GM12891 (cell line): ENCODE data around the gene EBF3.

ENCODE experiments used
- DNase-seq: peaks from one replicate; pipeline ENCODE4 v3.0.0; 2011; ENCODE audit warnings: low spot score; ENCODE audit not compliant: insufficient read length
- FAIRE-seq: peaks from 2 replicates; lab custom pipeline; 2011; peaks lifted over from hg19 to GRCh38; lab: Jason Lieb, UNC
- PAX5 ChIP-seq: IDR thresholded peaks from 2 replicates; pipeline ENCODE4 v1.6.1; 2011; ENCODE audit warnings: low read length, moderate library complexity, mild to moderate bottlenecking; ENCODE audit not compliant: insufficient read depth, severe bottlenecking
- POLR2A ChIP-seq: IDR thresholded peaks from 2 replicates; pipeline ENCODE4 v1.6.1; 2011; ENCODE audit warnings: low read depth, low read length, control low read depth
- POLR2AphosphoS5 ChIP-seq: IDR thresholded peaks from 2 replicates; pipeline ENCODE4 v1.6.1; 2011; ENCODE audit warnings: low read depth, low read length, control low read depth
- POU2F2 ChIP-seq: IDR thresholded peaks from 2 replicates; pipeline ENCODE4 v1.6.1; 2011; ENCODE audit warnings: low read depth, mild to moderate bottlenecking, control low read depth, low read length, moderate library complexity
- SPI1 ChIP-seq: IDR thresholded peaks from 2 replicates; pipeline ENCODE4 v1.6.1; 2011; ENCODE audit warnings: low read depth, low read length, control low read depth
- TAF1 ChIP-seq: IDR thresholded peaks from 2 replicates; pipeline ENCODE4 v1.6.1; 2011; ENCODE audit warnings: low read depth, low read length, control low read depth

EBF3 gene

GRCh38 chr10:129893104-129894089 lies 70.7 kb downstream of the EBF3 start:
- no peak for FAIRE-seq
- TF ChIP-seq PAX5 (no peak), POLR2AphosphoS5 (no peak), POLR2A (no peak), POU2F2 (no peak), TAF1 (no peak), SPI1 (no peak)

DNA sequence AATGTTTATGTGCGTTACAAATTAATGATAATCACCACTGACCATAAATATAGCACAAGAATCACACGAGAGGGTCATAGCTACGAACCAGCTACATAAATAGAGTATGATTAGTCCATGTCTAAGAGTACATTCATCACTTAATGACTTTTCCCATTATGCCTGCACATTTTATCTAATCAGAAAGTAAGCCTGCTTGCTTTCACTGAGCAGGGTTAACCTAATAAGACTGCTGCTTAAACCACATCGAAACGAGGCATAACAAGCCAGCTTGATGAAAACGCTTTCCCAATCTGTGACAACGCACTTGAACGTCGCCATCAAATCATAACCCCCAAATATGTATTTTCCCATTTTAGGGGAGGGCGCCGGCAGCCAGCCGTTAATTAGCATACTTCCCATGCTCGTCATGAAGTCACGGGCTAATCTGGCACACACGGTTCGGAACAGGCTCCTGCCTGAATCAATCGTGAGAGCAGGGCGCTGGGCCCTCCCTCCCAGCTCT lies 71.5 kb downstream of the EBF3 start:
- no peak for FAIRE-seq
- DNase-seq, result no peak
- TF ChIP-seq PAX5 (no peak), POU2F2 (no peak), POLR2AphosphoS5 (no peak), SPI1 (no peak), POLR2A (no peak), TAF1 (no peak)

More at GRCh38 chr10:129893104-129894089, 70.7 kb downstream of the EBF3 start:
- DNase-seq, result no peak

- no peak for TF ChIP-seq PAX5
- no peak for TF ChIP-seq SPI1
- no peak for TF ChIP-seq TAF1
- no peak for TF ChIP-seq POU2F2
- no peak for TF ChIP-seq POLR2AphosphoS5
- TF ChIP-seq POLR2A, result no peak
- FAIRE-seq (no peak), DNase-seq (no peak)
Observed at GRCh38 chr10:129891806-129892205, 72.3 kb downstream of the EBF3 start.

DNA sequence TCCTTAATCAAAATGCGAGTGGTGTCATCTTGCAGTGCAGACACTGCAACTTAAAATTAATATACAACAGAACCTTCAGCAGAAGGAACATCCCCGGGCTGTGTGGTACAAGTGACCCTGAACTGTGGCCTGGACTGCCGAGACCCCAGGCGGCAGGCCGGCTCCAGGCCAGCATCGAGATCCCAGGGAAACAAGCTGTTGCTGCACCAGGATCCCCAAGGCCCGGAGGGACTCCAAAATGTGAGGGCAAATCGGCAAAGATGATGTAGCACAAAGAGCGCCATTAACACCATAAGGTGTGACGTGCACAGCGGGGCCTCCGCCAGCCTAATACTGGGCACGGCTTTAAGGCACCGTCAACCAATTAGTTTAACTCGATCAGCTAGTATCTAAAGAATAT lies 73.9 kb downstream of the EBF3 start:
- FAIRE-seq, result no peak
- DNase-seq, result no peak
- TF ChIP-seq POLR2A (no peak), POU2F2 (no peak), PAX5 (no peak), TAF1 (no peak), SPI1 (no peak), POLR2AphosphoS5 (no peak)

GRCh38 chr10:129888784-129889616 lies 75.1 kb downstream of the EBF3 start:
- TF ChIP-seq SPI1 (no peak), POU2F2 (no peak), TAF1 (no peak)
- DNase-seq, result peak; percentile 72
- FAIRE-seq, result no peak

GRCh38 chr10:129887986-129888783 lies 75.9 kb downstream of the EBF3 start:
- DNase-seq, result no peak
- FAIRE-seq, result no peak
- TF ChIP-seq POLR2A (no peak), SPI1 (no peak), POLR2AphosphoS5 (no peak), TAF1 (no peak), POU2F2 (no peak)

DNA sequence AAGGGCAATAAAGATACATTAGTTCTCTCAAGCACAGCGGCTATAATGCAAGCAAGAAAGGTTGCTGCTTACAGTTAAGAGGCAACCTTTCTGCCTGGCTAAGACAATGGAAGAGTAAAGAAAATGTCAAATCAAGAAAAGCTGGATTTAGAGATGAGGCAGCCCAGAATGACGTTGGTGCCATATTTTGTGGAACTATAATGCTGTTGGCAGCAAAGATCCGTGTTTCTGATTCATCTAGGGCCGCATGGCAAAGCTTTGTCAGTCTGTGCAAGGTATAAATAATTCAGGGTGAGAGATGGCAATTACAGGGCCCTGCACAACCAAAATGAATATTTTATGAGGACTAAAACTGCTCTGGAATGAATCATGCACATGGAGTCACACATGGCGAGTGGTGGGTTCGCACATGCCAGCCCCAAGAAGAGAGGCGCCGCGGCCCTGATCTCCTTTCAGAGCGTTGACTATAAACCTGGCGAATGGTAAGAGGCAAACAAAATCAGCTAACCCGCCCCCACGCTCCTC lies 76.6 kb downstream of the EBF3 start:
- DNase-seq, result no peak
- TF ChIP-seq POU2F2 (no peak), TAF1 (no peak), POLR2A (no peak), POLR2AphosphoS5 (no peak), PAX5 (no peak), SPI1 (no peak)
- no peak for FAIRE-seq

DNA sequence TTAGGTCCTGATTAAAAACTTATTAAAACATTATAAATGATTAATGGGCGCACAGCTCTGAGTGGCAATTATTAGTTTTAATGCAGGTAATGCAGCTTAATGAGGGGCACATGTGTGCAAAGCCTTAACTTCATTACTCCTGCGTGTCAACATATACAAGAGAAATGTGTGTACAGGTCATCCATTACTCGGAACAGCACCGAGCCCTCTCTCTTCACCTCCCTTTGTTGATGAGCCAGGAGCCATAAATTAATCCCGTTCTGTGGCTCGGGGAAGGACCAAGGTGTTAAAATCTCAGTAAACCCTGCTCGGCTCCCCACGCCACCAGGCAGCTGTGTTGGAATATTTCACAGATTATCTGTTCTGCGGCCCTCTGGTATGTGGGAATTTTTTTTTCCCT lies 77.8 kb downstream of the EBF3 start:
- DNase-seq (no peak), FAIRE-seq (no peak)
- TF ChIP-seq POLR2A (no peak), POU2F2 (no peak), PAX5 (no peak), POLR2AphosphoS5 (no peak)
